GM12878 (cell line): ENCODE measurements around the gene SLC4A3. TPM values are rescaled to one million over a fixed set of nuclear protein-coding genes. Genes with fewer than 3 reads are reported as not detected.

Experiments used
- ATAC-seq: fragments of 200-7000 bp; cut with Tn5 transposase; 3 replicates; pipeline ENCODE4 v1.9.1; 2020; ENCODE audit warnings: mild to moderate bottlenecking, moderate library complexity
- BruUV-seq: library from RNA; stranded (reverse); fragments of 400-500 nt; replicated peaks from 2 replicates; lab custom pipeline; 2021; lab: Mats Ljungman, UMichigan
- CTCF ChIA-PET: fragments of 300-600 bp; sonication (Branson Sonifier 250); formaldehyde crosslinking; extraction: SDS; loops from one replicate; lab custom pipeline; 2021; ENCODE audit warnings: inconsistent platforms; lab: Yijun Ruan, JAX
- POLR2A ChIA-PET: fragments of 350-600 bp; formaldehyde crosslinking; extraction: SDS; loops from one replicate; lab custom pipeline; 2021; ENCODE audit warnings: inconsistent platforms; lab: Charles Lee
- RAD21 ChIA-PET: fragments of 300-600 bp; sonication (Branson Sonifier 250); formaldehyde crosslinking; loops from one replicate; lab custom pipeline; 2023; ENCODE audit warnings: antibody characterized with exemption; ENCODE audit not compliant: unreplicated experiment; lab: Charles Lee
- SMC1A ChIA-PET: fragments of 300-600 bp; sonication (Branson Sonifier 250); formaldehyde crosslinking; loops from one replicate; lab custom pipeline; 2023; ENCODE audit not compliant: unreplicated experiment, uncharacterized antibody; lab: Charles Lee
- DNase-seq: peaks from one replicate; pipeline ENCODE4 v3.0.0-alpha.2; 2011; ENCODE audit warnings: low read depth, low spot score
- FAIRE-seq: peaks from 3 replicates; lab custom pipeline; 2011; peaks lifted over from hg19 to GRCh38; lab: Jason Lieb, UNC
- H2AFZ ChIP-seq: 2 replicates; pipeline ENCODE4 v1.6.0; 2011; ENCODE audit warnings: low read depth, low read length, control low read depth; ENCODE audit not compliant: control insufficient read depth
- H3K27ac ChIP-seq: 2 replicates; pipeline ENCODE4 v1.5.1; 2011; ENCODE audit warnings: control low read depth; ENCODE audit not compliant: control insufficient read depth, insufficient read depth
- H3K27me3 ChIP-seq, 2 experiments: replicated peaks in 1 of 2; 2 replicates each; pipeline versions ENCODE4 v1.6.0 to v1.6.1; 2011; ENCODE audit warnings: low read length in 1 of 2; ENCODE audit not compliant: control insufficient read depth in 2 of 2, insufficient read depth in 2 of 2
- H3K36me3 ChIP-seq, 2 experiments: 2 replicates each; pipeline ENCODE4 v1.5.1; 2011; ENCODE audit warnings: low read length in 1 of 2; ENCODE audit not compliant: control insufficient read depth in 2 of 2, insufficient read depth in 2 of 2
- H3K4me1 ChIP-seq: 2 replicates; pipeline ENCODE4 v1.6.1; 2011; ENCODE audit warnings: mild to moderate bottlenecking, low read length, moderate library complexity, mixed read lengths; ENCODE audit not compliant: control insufficient read depth, insufficient read depth
- H3K4me2 ChIP-seq: 2 replicates; pipeline ENCODE4 v1.6.0; 2011; ENCODE audit warnings: control low read depth; ENCODE audit not compliant: control insufficient read depth, insufficient read depth
- H3K4me3 ChIP-seq: fragments of 200-600 bp; sonication (generic); 2 replicates; pipeline ENCODE4 v1.5.1; 2016
- H3K79me2 ChIP-seq: 2 replicates; pipeline ENCODE4 v1.6.0; 2011; ENCODE audit warnings: low read length; ENCODE audit not compliant: control insufficient read depth, insufficient read depth
- H3K9ac ChIP-seq: 2 replicates; pipeline ENCODE4 v1.8.0; 2011; ENCODE audit warnings: low read length, control low read depth, mixed read lengths; ENCODE audit not compliant: control insufficient read depth, insufficient read depth
- H3K9me3 ChIP-seq: replicated peaks from 3 replicates; pipeline ENCODE4 v1.5.1; 2011; ENCODE audit warnings: mild to moderate bottlenecking, low read length; ENCODE audit not compliant: control insufficient read depth, insufficient read depth
- H4K20me1 ChIP-seq: 2 replicates; pipeline ENCODE4 v1.6.0; 2011; ENCODE audit not compliant: control insufficient read depth, insufficient read depth
- BACH1 ChIP-seq: fragments of 450-650 bp; IDR thresholded peaks from 2 replicates; pipeline ENCODE4 v1.6.1; 2017; ENCODE audit warnings: mild to moderate bottlenecking, borderline replicate concordance
- BRCA1 ChIP-seq: IDR thresholded peaks from 2 replicates; pipeline ENCODE4 v1.6.1; 2011; ENCODE audit warnings: low read depth, low read length, improper control_type of control experiment
- CEBPZ ChIP-seq: fragments of 150-350 bp; IDR thresholded peaks from 2 replicates; pipeline ENCODE4 v1.6.1; 2016; ENCODE audit warnings: low read depth, low read length
- FOXK2 ChIP-seq: fragments of 450-650 bp; IDR thresholded peaks from 2 replicates; pipeline ENCODE4 v1.6.1; 2017; ENCODE audit warnings: mild to moderate bottlenecking, moderate library complexity
- IKZF1 ChIP-seq: fragments of 450-650 bp; conservative IDR thresholded peaks from 2 replicates; pipeline ENCODE4 v1.6.1; 2017; ENCODE audit warnings: antibody characterized with exemption, mild to moderate bottlenecking
- KLF5 ChIP-seq: fragments of 450-650 bp; IDR thresholded peaks from 2 replicates; pipeline ENCODE4 v1.6.1; 2014; ENCODE audit warnings: mild to moderate bottlenecking; ENCODE audit not compliant: partially characterized antibody
- MAX ChIP-seq: IDR thresholded peaks from 2 replicates; pipeline ENCODE4 v1.6.1; 2012; ENCODE audit warnings: low read depth, low read length, improper control_type of control experiment
- MEF2A ChIP-seq: IDR thresholded peaks from 2 replicates; pipeline ENCODE4 v1.6.1; 2011; ENCODE audit warnings: low read depth, mild to moderate bottlenecking, low read length, moderate library complexity; ENCODE audit not compliant: insufficient read depth
- NR2F1 ChIP-seq: fragments of 450-650 bp; conservative IDR thresholded peaks from 2 replicates; pipeline ENCODE4 v1.6.1; 2017; ENCODE audit warnings: mild to moderate bottlenecking
- PML ChIP-seq: IDR thresholded peaks from 2 replicates; pipeline ENCODE4 v1.6.1; 2012; ENCODE audit warnings: low read length, inconsistent platforms
- POLR2A ChIP-seq: IDR thresholded peaks from 2 replicates; pipeline ENCODE4 v1.6.1; 2011; ENCODE audit warnings: low read depth, mild to moderate bottlenecking, low read length
- RAD21 ChIP-seq: IDR thresholded peaks from 2 replicates; pipeline ENCODE4 v1.6.1; 2011; ENCODE audit warnings: mild to moderate bottlenecking, low read depth, low read length, moderate library complexity; ENCODE audit not compliant: insufficient read depth
- SKIL ChIP-seq: fragments of 450-650 bp; IDR thresholded peaks from 2 replicates; pipeline ENCODE4 v1.6.1; 2017; ENCODE audit warnings: mild to moderate bottlenecking, low read depth, inconsistent platforms; ENCODE audit not compliant: poor library complexity, severe bottlenecking
- SPI1 ChIP-seq: IDR thresholded peaks from 2 replicates; pipeline ENCODE4 v1.6.1; 2011; ENCODE audit warnings: low read depth, mild to moderate bottlenecking, low read length, moderate library complexity, borderline replicate concordance; ENCODE audit not compliant: insufficient read depth
- STAT1 ChIP-seq: fragments of 450-650 bp; conservative IDR thresholded peaks from 2 replicates; pipeline ENCODE4 v1.6.1; 2014; ENCODE audit warnings: antibody characterized with exemption, mild to moderate bottlenecking
- SUZ12 ChIP-seq: fragments of 200-600 bp; sonication (generic); IDR thresholded peaks from one replicate; pipeline ENCODE4 v1.6.1; 2018; ENCODE audit warnings: antibody characterized with exemption, mild to moderate bottlenecking; ENCODE audit not compliant: unreplicated experiment
- ZNF384 ChIP-seq: IDR thresholded peaks from 2 replicates; pipeline ENCODE4 v1.6.1; 2012; ENCODE audit warnings: low read depth, mild to moderate bottlenecking, low read length, improper control_type of control experiment, borderline replicate concordance
- ZZZ3 ChIP-seq: IDR thresholded peaks from 2 replicates; pipeline ENCODE4 v1.6.1; 2011; ENCODE audit warnings: low read depth; ENCODE audit not compliant: control insufficient read depth, insufficient read length
- WGBS: methylation state at CpG from one replicate; pipeline ENCODE4 v1.1.6; 2016; ENCODE audit warnings: low lambda C conversion rate; ENCODE audit not compliant: insufficient replicate concordance, insufficient coverage; ENCODE audit errors: missing lambda C conversion rate; 5-methylcytosine and 5-hydroxymethylcytosine counted together
- in situ Hi-C: fragments of 300-500 bp; cut with MboI; formaldehyde crosslinking; loops from 9 replicates; pipeline ENCODE4 v1.14.3; 2018; ENCODE audit warnings: mixed read lengths
- intact Hi-C: fragments of 100-400 bp; cut with micrococcal nuclease; formaldehyde crosslinking; loops from one replicate; pipeline ENCODE4 v1.14.2; 2022; ENCODE audit not compliant: unreplicated experiment
- polyA plus RNA-seq, 11 experiments: library from polyadenylated mRNA; depleted of rRNA in 4 of 11; unstranded in 6 of 11; stranded (reverse) in 5 of 11; fragments of >200 nt; fragmentation: Nextera tagmentation in 4 of 11; fragmentation: Illumina TruSeq in 1 of 11; extraction: Ambion mirVana in 4 of 11; extraction: Trizol in 1 of 11; gene quantifications; 1 replicate in 1 of 11; 2 replicates in 10 of 11; pipeline versions ENCODE4 v1.2.1 to v1.2.3, GENCODE V29; 2011 to 2016; ENCODE audit warnings: inconsistent platforms in 2 of 11, missing spikeins in 2 of 11, low read depth in 1 of 11
- total RNA-seq, 4 experiments: library from RNA; depleted of rRNA in 3 of 4; stranded (reverse); fragments of >200 nt in 3 of 4; fragmentation: Illumina TruSeq in 1 of 4; extraction: Trizol in 1 of 4; gene quantifications; 2 replicates each; pipeline versions ENCODE4 v1.2.1 to v1.2.3, GENCODE V29; 2013 to 2021

The SLC4A3 gene
- total and polyA plus RNA-seq, 10 of the 15 experiments (the other 5 are each of a cell fraction or from before 2014, with no cell fraction given), result 0.05 to 0.08 TPM; not detected in 8

- no peak for TF ChIP-seq ZZZ3
- TF ChIP-seq NR2F1, result no peak
- TF ChIP-seq BACH1, result no peak
- TF ChIP-seq MAX, result no peak
- no peak for TF ChIP-seq POLR2A
- no peak for TF ChIP-seq SUZ12
Measured at GRCh38 chr2:219676586-219676985, 49.2 kb downstream of the SLC4A3 start (continued).

- no peaks in the 10 kb centered on the region for H3K79me2 ChIP-seq
- no peak overlapping the region for H3K4me3 ChIP-seq
- intact Hi-C loops, result no loop called here
- FAIRE-seq (no peak), DNase-seq (no peak), ATAC-seq (no peak)
- H2AFZ ChIP-seq, result no peak overlapping the region
- H3K9me3 ChIP-seq, result peaks cover 3% of the 10 kb centered on the region; the same call in 1 of the 3 replicates
- POLR2A ChIA-PET, result no interaction called here
- H3K9ac ChIP-seq, result no peak overlapping the region
- H3K27ac ChIP-seq, result no peak overlapping the region
- BruUV-seq, result no TSS peak
- no peak overlapping the region for H3K4me2 ChIP-seq
- no peaks in the 10 kb centered on the region for H3K4me1 ChIP-seq
- H3K27me3 ChIP-seq, result no peaks in the 10 kb centered on the region; a peak in 1 of 4 replicates
- CTCF ChIA-PET, result interaction anchor here (2.4 kb wide), 1 partner anchor 8 kb away, joined by 5 read pairs; no protein-coding TSS in a partner anchor
- no peaks in the 10 kb centered on the region for H3K36me3 ChIP-seq
- in situ Hi-C loops, result no loop called here
- no peaks in the 10 kb centered on the region for H4K20me1 ChIP-seq
- SMC1A ChIA-PET, result interaction anchor here (0.7 to 1.6 kb wide), 3 partner anchors 10 to 202 kb away, joined by 3 to 4 read pairs (median 3); partner anchors contain the start of gene GMPPA
- WGBS, result 85% methylated on average over 3 of the region's 3 CpGs
- RAD21 ChIA-PET, result no interaction called here
- TF ChIP-seq ZZZ3 (no peak), IKZF1 (no peak), SKIL (no peak), STAT1 (no peak), RAD21 (no peak), KLF5 (no peak), MEF2A (no peak), BRCA1 (no peak), SPI1 (no peak), PML (no peak), FOXK2 (no peak), CEBPZ (no peak), ZNF384 (no peak)
Measured at GRCh38 chr2:219679041-219679440, 51.6 kb downstream of the SLC4A3 start.
